Heart left ventricle (tissue), 13 donors: ENCODE measurements around the gene POLR2C.

Source experiments
- POLR2A ChIP-seq, 2 donors: fragments of 450-650 bp; IDR thresholded peaks; one replicate each; pipeline ENCODE4 v1.6.1; 2017; ENCODE audit warnings: antibody characterized with exemption in 2 of 2, mild to moderate bottlenecking in 2 of 2, moderate library complexity in 2 of 2
- TF ChIP-seq, protein P1 (sequence below), 12 donors: fragments of 200-600 bp; sonication (generic) in 4 of 12; IDR thresholded peaks; one replicate each; pipeline versions ENCODE4 v1.5.0 to v1.8.0; 2018 to 2022; ENCODE audit warnings: antibody characterized with exemption in 12 of 12, mild to moderate bottlenecking in 5 of 12
- donor health status: ischemic (EF 13 %, LVEDD 7.1; RV severe dilation, severe dysfunction).
- donor health status: DM: no; HTN: yes; CAD: no.
- donor health status: DM: no; HTN: no; CAD: no.
- donor health status: ischemic (EF 25% LVEDD 6.9; RV normal size, moderate dysfunction).
- donor health status: ischemic (EF 25% LVEDD 5.7; RV mildly dilated, moderate dysfunction).
- donor health status: ischemic (EF 35%, LVEDD 5.7; RV mildly dilated, moderate dysfunction).
- donor health status: nonischemic (EF 11% LVEDD 7.7; RV severe dilation, severe dysfunction).
- donor health status: DM: yes; HTN: yes; CAD: no.
- donor health status: PGD.
- donor health status: ischemic (EF 29% LVEDD 5.4; RV normal size, mild dysfunction).
- donor health status: nonischemic (EF 23%, LVEDD 6.1; RV moderate dilation, normal function).

DNA sequence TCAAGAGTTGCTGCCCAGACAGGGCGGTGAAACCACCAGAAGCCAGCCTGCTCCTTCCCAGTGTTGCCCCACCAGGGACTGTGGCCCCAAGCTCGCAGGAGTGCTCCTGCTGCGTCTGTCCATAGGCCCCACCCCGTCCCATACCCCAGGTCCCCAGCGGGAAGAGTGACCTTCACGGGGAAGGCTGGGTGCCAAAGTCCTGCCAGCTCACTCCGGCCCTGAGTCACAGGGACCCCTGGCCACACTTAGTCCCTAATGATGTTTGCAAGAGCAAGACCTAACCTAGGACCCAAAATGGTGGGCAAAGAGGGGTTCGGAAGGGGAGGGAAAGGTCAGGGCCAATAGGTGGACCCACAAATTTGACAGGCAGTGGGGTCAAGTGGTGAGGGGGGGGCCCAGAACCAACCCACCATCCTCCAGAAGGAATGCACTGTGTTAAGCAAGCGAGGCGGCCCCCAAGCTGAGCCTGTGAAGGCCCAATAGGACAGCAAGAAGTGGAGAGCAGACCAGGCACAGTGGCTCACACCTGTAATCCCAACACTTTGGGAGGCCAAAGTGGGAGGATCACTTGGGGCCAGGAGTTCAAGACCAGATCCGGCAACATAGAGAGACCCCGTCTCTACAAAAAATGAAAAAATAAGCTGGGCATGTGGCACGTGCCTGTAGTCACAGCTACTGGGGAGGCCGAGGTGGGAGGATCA, 20.5 kb downstream of the POLR2C start:
- no peak for TF ChIP-seq POLR2A (IDR thresholded peaks at IDR 0.05)
- TF ChIP-seq, protein P1, sequence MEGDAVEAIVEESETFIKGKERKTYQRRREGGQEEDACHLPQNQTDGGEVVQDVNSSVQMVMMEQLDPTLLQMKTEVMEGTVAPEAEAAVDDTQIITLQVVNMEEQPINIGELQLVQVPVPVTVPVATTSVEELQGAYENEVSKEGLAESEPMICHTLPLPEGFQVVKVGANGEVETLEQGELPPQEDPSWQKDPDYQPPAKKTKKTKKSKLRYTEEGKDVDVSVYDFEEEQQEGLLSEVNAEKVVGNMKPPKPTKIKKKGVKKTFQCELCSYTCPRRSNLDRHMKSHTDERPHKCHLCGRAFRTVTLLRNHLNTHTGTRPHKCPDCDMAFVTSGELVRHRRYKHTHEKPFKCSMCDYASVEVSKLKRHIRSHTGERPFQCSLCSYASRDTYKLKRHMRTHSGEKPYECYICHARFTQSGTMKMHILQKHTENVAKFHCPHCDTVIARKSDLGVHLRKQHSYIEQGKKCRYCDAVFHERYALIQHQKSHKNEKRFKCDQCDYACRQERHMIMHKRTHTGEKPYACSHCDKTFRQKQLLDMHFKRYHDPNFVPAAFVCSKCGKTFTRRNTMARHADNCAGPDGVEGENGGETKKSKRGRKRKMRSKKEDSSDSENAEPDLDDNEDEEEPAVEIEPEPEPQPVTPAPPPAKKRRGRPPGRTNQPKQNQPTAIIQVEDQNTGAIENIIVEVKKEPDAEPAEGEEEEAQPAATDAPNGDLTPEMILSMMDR (IDR thresholded peaks at IDR 0.05), result no peak
